Jurkat, Clone E6-1 (cell line): Measurements from ENCODE around the gene FGF21.
"Not testable (repeated sequence)": the region's sequence is repeated elsewhere in the genome, so short reads cannot be mapped to it uniquely, and the experiment has no call there.

Experiments used
- DNase-seq: peaks from one replicate; pipeline ENCODE4 v3.0.0-alpha.2; 2011; ENCODE audit warnings: low read depth, low spot score
- H3K4me3 ChIP-seq: 2 replicates; pipeline ENCODE4 v1.5.1; 2011; ENCODE audit warnings: mild to moderate bottlenecking, low read length, control low read depth, moderate library complexity

FGF21 gene

GRCh38 chr19:48770734-48771472 lies 15.6 kb downstream of the FGF21 start:
- DNase-seq: no peak

GRCh38 chr19:48772503-48772953 lies 17.2 kb downstream of the FGF21 start:
- H3K4me3 ChIP-seq: no peak overlapping the region
- no peak for DNase-seq

More at GRCh38 chr19:48770734-48771472, 15.6 kb downstream of the FGF21 start:
- no peak overlapping the region for H3K4me3 ChIP-seq

GRCh38 chr19:48777139-48777538 lies 21.8 kb downstream of the FGF21 start:
- DNase-seq: no peak
- H3K4me3 ChIP-seq: no peak overlapping the region

GRCh38 chr19:48777720-48778119 lies 22.4 kb downstream of the FGF21 start:
- no peak for DNase-seq
- H3K4me3 ChIP-seq: no peak overlapping the region

GRCh38 chr19:48779636-48780035 lies 24.3 kb downstream of the FGF21 start:
- peak; percentile 19 for DNase-seq
- no peak overlapping the region for H3K4me3 ChIP-seq

GRCh38 chr19:48780631-48781391 lies 25.5 kb downstream of the FGF21 start:
- DNase-seq: no peak
- H3K4me3 ChIP-seq: no peak overlapping the region

- peak; percentile 29 for DNase-seq
Measured at GRCh38 chr19:48784527-48784926, 29.2 kb downstream of the FGF21 start.

GRCh38 chr19:48786422-48786821 lies 31.1 kb downstream of the FGF21 start:
- not testable (repeated sequence) for H3K4me3 ChIP-seq, DNase-seq

More at GRCh38 chr19:48784527-48784926, 29.2 kb downstream of the FGF21 start:
- H3K4me3 ChIP-seq: no peak overlapping the region

- not testable (repeated sequence) for DNase-seq, H3K4me3 ChIP-seq
Measured at GRCh38 chr19:48787331-48787730, 32.0 kb downstream of the FGF21 start.

- DNase-seq: no peak
- no peak overlapping the region for H3K4me3 ChIP-seq
Measured at GRCh38 chr19:48793271-48793670, 37.9 kb downstream of the FGF21 start.

- no peak overlapping the region for H3K4me3 ChIP-seq
- no peak for DNase-seq
Measured at GRCh38 chr19:48794291-48794690, 39.0 kb downstream of the FGF21 start.

GRCh38 chr19:48795055-48795684 lies 39.8 kb downstream of the FGF21 start:
- H3K4me3 ChIP-seq: peak overlapping the region; percentile 67
- peak; percentile 88 for DNase-seq

GRCh38 chr19:48795685-48796070 lies 40.4 kb downstream of the FGF21 start:
- H3K4me3 ChIP-seq: no peak overlapping the region
- DNase-seq: no peak

- no peak for DNase-seq
- no peak overlapping the region for H3K4me3 ChIP-seq
Measured at GRCh38 chr19:48796298-48797083, 41.2 kb downstream of the FGF21 start.

GRCh38 chr19:48797103-48797502 lies 41.8 kb downstream of the FGF21 start:
- DNase-seq: no peak
- H3K4me3 ChIP-seq: no peak overlapping the region

- no peak overlapping the region for H3K4me3 ChIP-seq
- DNase-seq: no peak
Measured at GRCh38 chr19:48798937-48799336, 43.6 kb downstream of the FGF21 start.

GRCh38 chr19:48799358-48800300 lies 44.3 kb downstream of the FGF21 start:
- H3K4me3 ChIP-seq: no peak overlapping the region
- DNase-seq: no peak

- H3K4me3 ChIP-seq: no peak overlapping the region
- no peak for DNase-seq
Measured at GRCh38 chr19:48802623-48803022, 47.3 kb downstream of the FGF21 start.
